Inflammatory macrophage treated with lipopolysaccharide for 4 hours (primary cell): ENCODE data around the gene GALNT14.

Experiments used
- DNase-seq: peaks from one replicate; pipeline ENCODE4 v3.0.0-alpha.2; 2020

The GALNT14 gene

DNA sequence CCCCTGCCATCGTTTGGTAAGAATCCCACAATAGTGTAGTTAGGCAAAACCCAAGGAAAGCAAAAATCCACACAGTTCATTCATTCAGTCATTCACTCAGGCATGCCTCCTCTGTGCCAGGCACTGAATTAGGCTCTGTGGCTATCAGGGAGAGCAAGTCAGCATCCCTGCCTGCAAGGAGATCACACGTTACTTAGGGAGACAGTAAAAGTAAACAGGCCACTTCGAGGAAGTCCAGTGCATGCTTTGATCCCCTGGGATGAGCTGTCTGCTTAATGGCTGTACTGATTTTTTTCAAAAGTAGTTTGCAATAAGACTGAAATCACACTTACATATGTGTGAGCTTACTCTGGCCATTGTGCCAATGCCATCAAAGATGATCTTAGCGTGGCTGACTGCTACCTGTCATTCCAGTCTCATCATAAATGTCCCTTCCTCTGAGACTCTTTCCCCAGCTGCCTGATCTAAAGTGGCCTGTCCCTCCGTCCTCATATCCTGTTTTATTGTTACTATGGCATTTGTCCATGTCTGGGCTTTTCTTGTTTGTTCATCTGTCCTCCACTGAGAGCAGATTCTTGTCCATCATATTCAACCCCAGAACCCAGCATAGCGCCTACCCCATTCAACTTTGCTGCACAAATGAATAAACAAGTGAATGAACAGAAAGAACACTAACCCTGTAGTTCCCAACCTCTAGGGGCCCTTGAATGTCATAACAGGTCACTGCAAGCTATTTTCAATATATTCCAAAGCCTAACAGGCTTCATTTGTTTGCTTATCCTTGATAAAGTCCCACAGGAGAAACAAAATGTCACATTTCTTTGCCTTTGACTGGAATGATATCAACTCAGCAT is 84.1 kb downstream of the GALNT14 start:
- no peak for DNase-seq

DNA sequence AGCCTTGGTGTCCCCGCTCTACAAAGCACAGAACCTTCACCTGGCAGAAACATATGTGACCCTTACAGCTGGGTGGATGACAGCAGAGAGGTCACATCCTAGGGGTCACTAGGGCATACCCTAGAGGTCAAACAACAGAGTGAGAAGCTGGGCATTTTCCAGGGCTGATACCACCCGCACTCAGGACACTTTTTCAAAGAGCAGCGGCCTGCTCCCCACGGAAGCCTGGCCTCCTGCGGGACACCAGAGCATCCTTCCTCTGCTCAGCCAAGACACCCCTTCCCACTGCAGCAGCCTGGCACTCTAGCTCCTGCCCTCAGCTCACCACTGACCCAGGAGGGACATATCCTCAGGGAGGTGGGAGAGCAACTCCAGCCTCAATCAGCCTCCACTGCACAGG is 86.0 kb downstream of the GALNT14 start:
- DNase-seq = no peak

DNA sequence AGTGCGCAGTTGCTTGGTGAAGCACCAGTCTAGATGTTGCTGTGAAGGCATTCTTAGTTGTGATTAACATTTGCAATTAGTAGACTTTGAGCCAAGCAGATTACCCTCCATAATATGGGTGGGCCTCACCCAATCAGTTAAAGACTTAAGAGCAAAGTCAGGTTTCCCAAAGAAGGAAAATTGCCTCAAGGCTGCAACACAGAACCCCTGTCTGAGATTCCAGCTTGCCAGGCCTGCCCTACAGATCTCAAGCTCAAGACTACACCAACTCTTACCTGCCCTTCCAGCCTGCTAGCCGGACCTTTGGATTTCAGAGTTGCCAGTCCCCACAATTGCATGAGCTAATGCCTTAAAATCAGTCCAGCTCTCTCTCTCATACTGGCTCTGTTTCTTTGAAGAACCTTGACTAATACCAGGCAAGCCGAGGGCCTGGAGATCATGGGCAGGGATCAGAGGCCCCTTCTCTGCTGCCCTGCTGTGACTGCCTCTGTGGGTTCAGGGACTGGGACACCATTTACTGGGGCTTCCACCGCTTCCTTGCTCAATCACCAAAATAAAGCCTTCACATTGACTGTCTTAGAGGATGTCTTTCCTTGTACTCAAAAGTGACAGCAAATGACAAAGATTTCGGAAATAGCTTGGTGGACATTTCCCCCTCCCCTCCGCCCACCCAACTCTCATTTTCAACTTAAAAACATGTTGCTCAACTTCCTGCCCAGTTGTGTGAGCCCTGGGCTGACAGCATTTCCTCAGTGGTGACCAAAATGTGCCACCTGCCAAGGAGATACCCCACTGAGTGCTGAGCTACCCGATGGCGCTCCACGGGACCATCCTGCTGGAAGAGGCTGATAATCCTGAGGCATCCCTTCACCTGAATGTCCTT is 86.7 kb downstream of the GALNT14 start:
- peak; percentile 82 for DNase-seq

DNA sequence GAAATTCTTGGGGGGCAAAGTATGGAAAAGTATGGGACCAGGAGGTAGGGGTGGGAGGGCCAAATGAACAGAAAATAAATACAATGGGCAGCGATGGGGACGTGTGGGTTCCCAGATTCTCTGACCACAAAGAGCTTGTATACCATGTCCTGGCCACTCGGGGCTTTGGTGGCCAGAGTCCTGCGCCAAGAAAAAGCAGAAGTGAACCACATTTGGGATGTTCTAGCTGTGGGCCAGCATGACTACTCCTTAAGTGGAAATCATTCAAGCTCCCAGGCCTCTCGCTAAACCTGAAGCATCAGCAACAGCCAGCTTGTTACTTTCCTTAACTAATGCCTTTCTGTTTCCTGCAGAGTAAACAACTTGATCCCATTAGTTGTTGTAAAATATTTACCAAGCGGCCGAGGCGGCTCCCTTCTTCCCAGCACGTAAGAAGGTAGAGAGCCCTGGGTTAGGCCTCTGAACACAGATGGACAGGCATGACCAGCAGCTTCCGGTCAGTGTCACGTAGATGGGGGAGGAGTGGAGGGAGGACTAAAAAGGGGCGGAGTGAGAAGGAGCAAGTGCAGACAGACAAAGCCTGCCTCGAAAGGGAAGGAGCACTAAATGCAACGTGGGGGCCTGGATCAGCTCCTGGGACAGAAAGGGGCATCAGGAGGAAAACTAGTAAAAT is 88.2 kb downstream of the GALNT14 start:
- peak; percentile 47 for DNase-seq

DNA sequence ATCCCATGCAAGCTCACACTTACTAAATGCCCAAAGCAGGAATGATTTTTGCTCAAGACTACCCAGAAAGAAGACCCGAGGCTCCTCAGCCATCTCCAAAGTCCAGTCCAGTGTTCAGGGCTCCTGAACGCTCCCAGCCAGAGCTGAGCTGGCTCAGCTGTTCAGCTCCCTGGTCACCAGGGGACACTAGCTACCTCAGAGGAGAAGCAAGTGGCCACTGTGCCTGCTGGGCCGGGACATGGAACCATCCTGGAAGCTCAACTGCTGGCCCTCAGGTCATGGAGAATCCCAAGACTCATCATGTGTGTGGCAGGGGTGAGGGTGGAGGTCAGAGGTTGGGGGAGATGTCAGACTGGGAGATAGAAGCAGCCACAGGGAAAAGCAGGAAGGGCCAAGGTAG is 89.0 kb downstream of the GALNT14 start:
- DNase-seq = no peak

DNA sequence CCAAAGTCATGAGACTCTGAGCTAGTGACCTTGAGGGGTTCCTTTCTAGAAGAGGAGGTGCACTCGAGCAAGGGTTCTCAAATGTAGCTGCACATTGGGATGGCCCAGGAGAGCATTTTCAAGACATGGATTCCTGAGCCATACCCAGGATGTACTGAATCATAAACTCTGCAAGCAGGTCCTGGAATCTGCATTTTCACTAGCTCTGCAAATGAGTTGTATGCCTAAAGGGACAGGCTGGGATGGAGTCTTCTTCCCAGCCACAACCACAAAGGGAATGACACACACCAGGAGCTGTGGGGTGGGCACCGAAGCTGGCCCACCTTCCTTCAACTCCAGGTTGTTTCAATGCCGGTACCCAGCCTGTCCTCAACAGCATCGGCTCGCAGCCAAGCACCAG is 90.6 kb downstream of the GALNT14 start:
- DNase-seq = no peak

DNA sequence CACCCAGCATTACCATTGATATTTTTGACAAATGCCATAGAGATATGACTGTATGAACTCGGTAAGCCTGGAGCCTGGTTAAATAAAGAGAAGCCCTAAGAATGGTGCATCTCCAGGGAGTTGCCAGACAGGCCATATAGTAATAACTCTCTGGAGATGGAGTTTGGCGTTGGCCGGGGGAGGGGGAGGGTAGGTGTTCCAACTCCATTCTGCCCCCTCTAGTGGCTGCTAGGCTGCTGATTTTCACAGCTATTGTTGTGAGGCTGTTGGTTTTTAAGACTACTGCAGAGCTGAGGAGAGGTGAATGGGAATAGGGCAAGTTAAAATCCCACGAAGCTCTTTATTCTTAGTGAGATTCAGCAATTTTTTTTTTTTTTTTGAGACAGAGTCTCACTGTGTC is 99.9 kb downstream of the GALNT14 start:
- DNase-seq = no peak

DNA sequence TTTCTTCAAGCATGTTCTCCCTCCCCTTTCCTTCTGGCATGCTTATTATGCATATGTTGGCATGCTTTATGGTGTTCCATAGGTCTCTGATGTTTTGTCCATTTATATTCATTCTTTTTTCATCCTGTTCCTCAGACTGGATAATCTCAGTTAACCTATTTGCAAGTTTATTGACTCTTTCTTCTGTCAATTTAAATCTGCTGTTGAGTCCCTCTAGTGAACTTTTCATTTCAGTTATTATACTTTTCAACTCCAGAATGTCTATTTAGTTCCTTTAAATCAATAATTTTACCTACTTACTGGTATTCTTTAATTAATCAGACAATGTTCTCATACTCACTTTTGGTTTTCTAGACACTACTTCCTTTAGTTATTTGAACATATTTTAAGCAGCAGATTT is 101.2 kb downstream of the GALNT14 start:
- no peak for DNase-seq

DNA sequence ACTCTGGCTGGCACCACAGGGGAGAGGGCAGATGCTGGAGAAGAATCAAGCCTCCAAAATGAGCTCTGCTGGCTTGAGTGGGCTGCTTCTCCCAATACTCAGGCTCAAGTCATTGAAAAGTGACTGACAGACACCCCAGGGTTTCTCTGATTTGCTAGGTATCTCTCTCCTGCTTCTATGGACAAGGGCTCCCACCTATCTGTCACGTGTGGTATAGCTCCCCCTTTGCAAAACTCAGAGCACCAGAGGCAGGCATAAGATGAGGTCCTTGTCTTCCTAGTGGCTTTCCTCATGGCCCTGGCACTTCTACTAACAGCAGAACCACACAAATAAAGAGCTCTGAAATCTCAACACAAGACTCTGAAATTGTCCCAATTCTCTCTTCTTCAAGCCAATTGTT is 105.2 kb downstream of the GALNT14 start:
- no peak for DNase-seq

DNA sequence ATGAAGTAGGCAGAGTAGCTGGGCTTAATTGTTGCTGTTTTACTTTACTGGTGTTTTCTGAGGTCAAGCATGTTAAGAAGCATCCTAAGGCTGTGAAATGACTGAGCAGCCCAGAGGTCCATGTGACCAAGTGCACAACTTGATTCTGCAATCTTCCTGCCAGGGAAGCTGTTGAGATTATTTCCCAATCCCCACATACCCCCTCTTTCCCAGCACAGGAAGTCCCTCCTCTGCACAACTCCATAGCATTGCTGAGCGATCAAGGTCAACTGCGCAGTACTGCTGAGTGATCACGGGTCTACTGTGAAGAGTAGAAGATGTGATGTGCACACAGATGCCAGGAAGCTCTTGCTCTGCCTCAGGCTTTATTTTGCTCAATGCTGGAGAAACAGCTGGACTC is 105.8 kb downstream of the GALNT14 start:
- DNase-seq = peak; percentile 85

DNA sequence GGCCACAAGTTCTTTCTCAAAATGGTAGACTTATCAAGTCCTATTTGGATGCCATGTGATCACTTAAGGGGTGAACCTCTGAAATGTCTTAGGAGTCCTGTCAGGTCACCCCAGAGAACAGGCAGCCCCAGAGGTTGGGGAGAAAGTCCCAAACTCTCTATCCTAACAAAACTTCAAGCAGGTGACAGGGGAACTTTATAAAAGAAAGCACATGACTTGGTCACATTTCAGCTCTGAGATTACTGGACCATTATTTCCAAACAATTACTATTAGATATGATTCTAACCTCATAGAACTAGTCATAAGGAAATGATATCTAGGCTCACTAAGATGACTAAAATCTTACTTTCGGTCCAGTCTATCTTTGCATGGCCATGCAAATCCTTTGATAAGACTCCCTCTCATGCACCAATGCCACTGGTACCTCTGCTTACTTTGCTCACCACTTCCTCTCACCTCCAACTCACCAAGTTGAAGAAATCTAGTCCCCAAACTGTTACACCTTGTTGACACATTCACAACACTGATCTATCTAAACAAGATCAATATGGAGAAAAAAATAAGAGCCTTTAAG is 107.0 kb downstream of the GALNT14 start:
- DNase-seq = no peak

DNA sequence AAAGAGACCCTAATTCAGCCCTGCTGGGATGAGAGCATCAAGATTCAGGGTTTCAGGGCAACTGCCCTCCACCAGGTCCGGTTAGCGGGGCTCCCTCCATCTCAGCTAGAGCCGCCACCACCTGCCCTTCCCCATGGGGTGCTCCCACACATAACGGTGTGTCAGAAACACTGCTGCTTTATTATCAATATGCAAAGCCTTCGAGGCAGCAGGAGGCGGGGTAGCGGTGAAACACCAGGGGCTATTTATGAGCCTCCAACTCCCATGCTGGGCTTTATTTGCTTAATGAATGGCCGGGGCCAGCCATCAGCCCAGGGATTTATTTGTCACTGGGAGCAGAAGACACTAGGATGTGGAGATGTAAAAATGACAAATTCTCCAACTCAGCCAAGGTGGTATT is 109.8 kb downstream of the GALNT14 start:
- DNase-seq = no peak

DNA sequence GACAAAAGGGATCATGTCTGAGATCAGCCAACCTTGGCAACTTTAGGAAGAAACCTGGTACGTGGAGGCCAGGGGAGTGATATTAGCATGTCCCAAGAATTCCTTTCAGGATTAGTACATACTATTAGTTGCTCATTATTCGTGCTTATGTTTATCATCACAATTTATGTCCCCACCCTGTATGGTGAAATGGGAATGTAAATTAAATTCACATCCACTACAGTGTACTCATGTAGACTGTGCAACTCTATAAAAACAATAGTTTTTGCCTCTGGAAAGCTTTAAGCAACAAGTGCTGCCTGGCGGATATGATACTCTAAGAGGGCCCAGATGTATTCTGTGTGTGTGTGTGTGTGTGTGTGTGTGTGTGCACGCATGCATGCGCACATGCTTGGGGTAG is 110.7 kb downstream of the GALNT14 start:
- DNase-seq = no peak

DNA sequence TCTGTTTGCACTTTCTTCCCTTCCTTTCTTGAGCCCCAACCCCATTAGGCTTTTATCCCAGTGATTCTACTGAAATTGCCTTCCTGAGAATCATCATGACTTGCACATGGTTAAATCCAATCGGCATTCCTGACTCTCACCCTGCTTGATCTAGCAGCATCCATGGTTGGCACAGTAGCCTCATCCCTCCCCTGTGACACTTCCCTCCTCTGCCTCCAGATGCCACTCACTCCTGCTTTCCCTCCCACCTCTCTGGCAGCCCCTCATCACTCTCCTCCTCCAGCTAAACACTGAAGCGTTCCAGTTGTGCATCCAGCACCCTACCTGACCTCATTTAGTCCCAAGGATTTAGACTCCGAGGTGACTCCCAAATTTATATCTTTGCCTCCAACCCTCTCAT is 114.7 kb downstream of the GALNT14 start:
- no peak for DNase-seq

DNA sequence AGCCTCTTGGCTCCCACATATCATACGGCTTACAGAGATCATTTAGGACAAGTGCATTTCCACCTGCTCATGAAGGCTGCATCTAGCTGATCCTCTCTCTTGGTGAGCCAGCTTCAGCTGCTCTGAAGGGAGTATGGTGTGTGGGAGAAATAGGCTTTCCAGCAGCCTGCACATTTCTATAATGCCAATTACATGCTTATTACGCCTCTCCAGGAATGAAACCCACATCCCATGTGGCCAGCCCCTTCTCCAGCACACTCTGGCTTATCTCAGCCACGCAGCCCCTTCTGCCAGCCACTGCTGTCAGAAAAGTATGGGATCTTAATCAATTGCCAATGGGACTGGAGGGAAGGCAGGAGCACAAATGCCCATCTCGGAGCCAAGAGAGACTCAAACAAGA is 117.5 kb downstream of the GALNT14 start:
- DNase-seq = no peak

DNA sequence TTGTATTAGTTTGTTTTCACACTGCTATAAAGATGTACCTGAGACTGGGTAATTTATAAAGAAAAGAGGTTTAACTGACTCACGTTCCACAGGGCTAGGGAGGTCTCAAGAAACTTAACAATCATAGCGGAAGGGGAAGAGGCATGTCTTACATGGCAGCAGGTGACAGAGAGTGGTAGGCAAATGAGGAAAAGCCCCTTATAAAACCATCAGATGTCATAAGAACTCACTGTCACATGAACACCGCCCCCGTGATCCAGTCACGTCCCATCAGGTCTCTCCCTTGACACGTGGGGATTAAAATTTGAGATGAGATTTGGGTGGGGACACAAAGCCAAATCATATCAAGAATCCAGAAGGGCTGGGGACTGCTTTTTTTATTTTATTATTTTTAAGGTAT is 120.0 kb downstream of the GALNT14 start:
- no peak for DNase-seq

DNA sequence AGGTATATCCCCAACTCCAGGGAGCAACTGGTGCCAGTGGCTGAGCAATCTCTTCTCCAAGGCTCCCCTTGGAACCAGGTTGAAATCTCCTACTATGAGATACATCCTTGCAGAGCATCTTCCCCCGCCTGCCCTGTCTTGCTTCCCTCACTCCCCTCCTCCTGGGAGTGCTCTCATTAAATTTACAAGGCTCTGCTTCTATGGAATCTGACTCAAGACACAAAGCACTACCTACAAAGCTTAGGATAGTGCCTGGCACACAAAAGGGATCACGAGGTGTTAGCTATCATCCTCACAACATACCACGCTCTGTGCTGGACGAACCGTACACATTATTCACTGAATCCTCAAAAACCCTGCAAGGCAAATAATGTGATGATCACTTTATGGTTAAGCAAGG is 121.6 kb downstream of the GALNT14 start:
- DNase-seq = no peak

DNA sequence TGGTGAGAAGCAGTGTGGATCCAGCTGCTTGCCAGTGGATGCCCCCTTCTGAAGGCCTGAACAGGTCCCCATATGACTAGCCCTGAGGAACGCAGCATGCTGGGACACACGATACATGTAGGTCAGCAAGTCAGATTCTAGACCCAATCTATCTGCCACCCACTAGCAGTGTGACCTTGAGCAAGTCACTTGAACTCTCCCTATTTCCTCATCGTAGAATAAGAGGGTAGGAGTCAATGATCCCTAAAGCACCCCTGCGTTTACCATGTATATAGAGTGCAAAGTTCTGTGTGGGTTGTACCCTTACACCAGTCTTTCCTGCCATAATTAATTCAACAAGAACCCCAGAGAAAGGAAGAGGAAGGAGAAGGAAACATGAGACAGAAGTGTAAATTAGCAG is 123.7 kb downstream of the GALNT14 start:
- DNase-seq = peak; percentile 41

DNA sequence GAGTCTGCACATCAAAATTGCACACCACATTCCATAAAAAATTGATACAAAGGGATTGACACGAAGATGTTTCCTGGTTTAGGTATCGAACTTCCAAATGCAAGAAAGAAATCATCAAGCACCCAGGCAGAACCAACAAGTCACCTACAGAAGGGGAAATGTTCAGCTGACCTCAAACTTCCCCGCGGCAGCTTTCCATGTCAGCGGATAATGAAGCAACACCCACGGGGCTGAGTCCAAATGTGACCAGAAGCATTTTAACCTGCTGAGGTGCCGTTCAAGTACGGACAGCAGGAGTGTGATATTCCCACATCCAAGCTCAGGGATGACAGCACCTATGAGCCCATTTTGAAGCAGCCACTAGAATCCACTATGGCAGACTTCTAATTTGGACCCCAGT is 124.9 kb downstream of the GALNT14 start:
- peak; percentile 66 for DNase-seq

DNA sequence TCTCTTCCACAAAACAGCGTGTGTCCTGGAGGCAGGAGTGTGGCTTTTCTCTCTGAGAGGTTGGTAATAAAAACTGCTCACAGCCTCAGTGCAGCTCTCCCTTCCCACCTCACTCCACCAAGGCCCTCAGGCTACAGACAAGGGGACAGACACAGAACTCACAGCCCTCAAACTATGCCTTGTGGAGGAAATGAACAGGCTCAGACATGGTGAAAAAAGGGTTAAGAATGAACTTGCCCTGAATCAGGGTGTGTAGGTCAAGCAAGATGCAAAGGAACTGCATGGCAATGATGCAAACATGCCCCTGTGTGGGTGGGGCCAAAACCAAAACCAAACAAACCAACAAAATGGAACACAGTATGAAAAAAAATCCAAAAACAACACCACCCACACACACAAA is 125.8 kb downstream of the GALNT14 start:
- peak; percentile 77 for DNase-seq

DNA sequence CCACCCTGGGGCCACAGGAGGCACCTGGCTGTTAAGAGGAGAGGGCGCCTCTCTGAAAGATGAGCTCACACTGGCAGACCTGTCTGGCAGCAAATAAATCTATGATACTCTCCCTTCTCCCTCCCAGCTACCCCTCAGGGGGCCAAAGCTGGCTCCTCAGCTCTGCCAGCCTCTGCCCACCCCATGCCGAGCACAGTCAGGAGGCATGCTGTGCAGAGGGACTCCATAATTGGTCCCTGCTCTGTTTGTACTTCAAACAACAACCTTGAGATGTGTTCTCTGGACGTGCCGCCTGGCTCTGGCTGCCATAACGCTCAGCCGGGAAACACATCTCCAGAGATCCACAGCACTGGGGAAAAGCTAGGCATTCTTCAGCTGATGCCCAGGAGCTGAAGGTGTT is 126.7 kb downstream of the GALNT14 start:
- no peak for DNase-seq

DNA sequence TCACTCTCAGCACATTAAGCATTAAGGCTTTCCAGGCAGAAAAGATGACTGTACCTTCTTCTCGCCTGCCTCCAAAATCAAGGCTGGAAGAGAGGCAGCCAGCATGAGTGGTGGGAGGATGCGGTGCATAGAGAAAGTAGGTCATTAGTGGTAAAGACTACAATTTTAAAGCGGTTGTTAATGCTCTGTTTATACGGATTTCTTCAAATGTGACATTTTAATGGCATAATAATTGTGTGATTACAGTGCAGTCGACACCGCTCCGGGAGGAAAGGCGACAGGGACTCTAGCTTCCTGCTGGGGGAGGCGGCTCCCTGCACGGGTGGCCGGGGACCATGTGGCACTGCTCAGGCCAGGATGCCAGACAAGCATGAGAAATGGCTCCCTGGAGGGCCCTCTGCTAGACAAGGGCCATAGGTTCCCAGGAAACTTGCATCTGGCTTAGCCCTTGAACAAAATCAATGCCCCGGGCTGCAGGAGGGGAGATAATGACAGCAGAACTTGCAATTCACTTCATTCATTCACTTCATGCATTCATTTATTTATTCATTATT is 129.6 kb downstream of the GALNT14 start:
- no peak for DNase-seq

DNA sequence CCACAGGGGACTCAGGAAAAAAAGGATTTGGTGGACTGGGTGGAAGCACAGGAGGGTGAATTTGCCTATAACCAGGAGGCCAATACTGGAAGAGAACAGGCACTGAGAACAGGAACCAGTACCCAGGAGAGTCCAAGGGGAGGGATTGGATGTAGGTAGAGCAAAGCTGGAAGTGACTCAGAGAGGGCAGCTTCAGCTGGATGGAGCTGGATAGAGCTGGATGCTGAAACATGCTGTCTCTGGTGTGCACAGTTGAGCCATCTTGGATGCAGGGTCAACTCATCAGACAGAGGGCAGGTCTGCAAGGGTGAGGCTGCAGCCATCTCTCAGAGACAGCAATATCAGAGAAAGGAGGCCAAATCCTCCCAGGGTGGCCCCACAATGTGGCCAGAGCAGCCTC is 134.0 kb downstream of the GALNT14 start:
- no peak for DNase-seq
